ENCODE measurements around the gene EPHA8. TPM values are rescaled to one million over a fixed set of nuclear protein-coding genes. Genes with fewer than 3 reads are reported as not detected.
A peak's percentile ranks its signal among the peaks of the same experiment; 100 is the strongest.

Gene EPHA8
- total RNA-seq, 1 experiment from 2014 or later: 3.8 TPM

DNA sequence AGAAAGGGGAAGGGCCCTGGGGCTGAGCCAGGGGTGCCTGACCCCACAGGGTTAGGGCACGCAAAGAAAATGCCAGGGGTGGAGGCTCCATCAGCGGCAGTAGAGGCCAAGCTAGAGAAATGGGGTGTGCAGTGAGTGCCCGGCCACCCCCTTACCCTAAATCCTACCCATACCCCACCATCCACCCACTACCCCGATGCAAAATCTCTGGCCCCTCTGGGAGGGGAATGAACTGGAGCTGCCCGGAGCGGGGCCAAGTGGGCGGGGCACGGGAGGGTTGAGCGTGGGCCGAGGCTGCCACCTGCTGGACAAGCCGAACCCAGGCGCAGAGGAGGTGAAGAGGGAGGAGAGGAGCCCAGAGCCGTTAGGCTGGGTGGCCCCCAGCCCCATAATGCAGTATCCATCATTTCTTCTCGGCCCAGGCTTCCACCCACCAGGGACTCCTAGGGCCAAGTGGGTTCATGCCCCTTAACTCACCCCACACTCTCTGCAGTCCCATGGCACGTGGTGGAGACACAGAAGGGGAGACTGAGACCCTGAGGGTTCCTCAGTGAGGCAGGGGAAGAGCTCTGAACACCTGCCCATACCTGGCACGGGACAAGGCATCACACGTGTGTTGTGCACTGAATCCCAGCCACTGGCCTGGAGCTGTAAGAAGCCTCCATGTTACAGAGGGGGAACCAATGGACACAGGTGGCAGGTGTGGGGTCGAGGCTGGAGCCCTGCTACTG lies 78.8 kb downstream of the EPHA8 start:
- ChIA-PET POLR2A (no interaction called here), CTCF (interaction anchor here (0.5 to 3.0 kb wide), 42 partner anchors 11 to 524 kb away, joined by 3 to 68 read pairs (median 4); partner anchors contain the start of gene C1QB)
- H3K27me3 Mint-ChIP-seq (ENCODE audit: low read depth): 0 out of 2 replicates have a peak, but pooled peaks cover 4% of the 10 kb centered on the region

DNA sequence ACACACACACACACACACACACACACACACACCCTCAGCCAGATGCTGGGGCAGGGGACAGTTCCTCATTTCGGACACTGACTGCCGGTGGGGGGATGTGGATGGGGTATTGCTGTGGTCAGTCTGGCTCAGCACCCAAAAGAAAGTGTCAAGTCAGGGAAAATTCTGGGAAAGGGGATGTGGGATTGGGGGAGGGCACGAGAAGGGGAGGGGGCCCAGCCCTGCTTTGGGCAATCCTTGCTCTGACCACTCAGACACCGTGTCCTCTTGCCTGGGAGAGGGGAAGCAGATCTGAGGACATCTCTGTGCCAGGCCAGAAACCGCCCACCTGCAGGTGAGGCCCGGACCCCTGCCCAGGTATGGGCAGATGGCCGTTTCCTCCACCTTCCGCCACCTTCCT lies 80.1 kb downstream of the EPHA8 start, which contains the start of gene C1QC:
TSS of gene C1QC (plus strand) at position 253 of the 400 bp plus-strand sequence. CDS start 391 bp downstream, outside the sequence.
- H3K4me3 Mint-ChIP-seq: no peak within 1 kb of the TSS
- CTCF ChIA-PET: no interaction called here
- H3K9me3 Mint-ChIP-seq: no peaks in the 10 kb centered on the region
- POLR2A ChIA-PET: interaction anchor here (0.6 kb wide), 1 partner anchor 111 kb away, joined by 3 read pairs; no protein-coding TSS in a partner anchor
- H3K4me1 Mint-ChIP-seq: peaks cover 5% of the 10 kb centered on the region
- H3K27me3 Mint-ChIP-seq (ENCODE audit: low read depth): 0 out of 2 replicates have a peak, but pooled peaks cover 4% of the 10 kb centered on the region
- TF ChIP-seq, protein P1, sequence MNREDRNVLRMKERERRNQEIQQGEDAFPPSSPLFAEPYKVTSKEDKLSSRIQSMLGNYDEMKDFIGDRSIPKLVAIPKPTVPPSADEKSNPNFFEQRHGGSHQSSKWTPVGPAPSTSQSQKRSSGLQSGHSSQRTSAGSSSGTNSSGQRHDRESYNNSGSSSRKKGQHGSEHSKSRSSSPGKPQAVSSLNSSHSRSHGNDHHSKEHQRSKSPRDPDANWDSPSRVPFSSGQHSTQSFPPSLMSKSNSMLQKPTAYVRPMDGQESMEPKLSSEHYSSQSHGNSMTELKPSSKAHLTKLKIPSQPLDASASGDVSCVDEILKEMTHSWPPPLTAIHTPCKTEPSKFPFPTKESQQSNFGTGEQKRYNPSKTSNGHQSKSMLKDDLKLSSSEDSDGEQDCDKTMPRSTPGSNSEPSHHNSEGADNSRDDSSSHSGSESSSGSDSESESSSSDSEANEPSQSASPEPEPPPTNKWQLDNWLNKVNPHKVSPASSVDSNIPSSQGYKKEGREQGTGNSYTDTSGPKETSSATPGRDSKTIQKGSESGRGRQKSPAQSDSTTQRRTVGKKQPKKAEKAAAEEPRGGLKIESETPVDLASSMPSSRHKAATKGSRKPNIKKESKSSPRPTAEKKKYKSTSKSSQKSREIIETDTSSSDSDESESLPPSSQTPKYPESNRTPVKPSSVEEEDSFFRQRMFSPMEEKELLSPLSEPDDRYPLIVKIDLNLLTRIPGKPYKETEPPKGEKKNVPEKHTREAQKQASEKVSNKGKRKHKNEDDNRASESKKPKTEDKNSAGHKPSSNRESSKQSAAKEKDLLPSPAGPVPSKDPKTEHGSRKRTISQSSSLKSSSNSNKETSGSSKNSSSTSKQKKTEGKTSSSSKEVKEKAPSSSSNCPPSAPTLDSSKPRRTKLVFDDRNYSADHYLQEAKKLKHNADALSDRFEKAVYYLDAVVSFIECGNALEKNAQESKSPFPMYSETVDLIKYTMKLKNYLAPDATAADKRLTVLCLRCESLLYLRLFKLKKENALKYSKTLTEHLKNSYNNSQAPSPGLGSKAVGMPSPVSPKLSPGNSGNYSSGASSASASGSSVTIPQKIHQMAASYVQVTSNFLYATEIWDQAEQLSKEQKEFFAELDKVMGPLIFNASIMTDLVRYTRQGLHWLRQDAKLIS (CRISPR knock-in tag; IDR thresholded peaks at IDR 0.05; ENCODE audit: borderline replicate concordance): no peak
- TF ChIP-seq, protein P2, sequence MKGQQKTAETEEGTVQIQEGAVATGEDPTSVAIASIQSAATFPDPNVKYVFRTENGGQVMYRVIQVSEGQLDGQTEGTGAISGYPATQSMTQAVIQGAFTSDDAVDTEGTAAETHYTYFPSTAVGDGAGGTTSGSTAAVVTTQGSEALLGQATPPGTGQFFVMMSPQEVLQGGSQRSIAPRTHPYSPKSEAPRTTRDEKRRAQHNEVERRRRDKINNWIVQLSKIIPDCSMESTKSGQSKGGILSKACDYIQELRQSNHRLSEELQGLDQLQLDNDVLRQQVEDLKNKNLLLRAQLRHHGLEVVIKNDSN (CRISPR knock-in tag; IDR thresholded peaks at IDR 0.05): no peak
- TF ChIP-seq, protein P3, sequence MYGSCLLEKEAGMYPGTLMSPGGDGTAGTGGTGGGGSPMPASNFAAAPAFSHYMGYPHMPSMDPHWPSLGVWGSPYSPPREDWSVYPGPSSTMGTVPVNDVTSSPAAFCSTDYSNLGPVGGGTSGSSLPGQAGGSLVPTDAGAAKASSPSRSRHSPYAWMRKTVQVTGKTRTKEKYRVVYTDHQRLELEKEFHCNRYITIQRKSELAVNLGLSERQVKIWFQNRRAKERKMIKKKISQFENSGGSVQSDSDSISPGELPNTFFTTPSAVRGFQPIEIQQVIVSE (CRISPR knock-in tag; IDR thresholded peaks at IDR 0.05; ENCODE audit: borderline replicate concordance): no peak
- TF ChIP-seq, protein P4, sequence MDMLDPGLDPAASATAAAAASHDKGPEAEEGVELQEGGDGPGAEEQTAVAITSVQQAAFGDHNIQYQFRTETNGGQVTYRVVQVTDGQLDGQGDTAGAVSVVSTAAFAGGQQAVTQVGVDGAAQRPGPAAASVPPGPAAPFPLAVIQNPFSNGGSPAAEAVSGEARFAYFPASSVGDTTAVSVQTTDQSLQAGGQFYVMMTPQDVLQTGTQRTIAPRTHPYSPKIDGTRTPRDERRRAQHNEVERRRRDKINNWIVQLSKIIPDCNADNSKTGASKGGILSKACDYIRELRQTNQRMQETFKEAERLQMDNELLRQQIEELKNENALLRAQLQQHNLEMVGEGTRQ (CRISPR knock-in tag; IDR thresholded peaks at IDR 0.05): no peak
- TF ChIP-seq MYBL2 (CRISPR knock-in tag; IDR thresholded peaks at IDR 0.05): no peak
- TF ChIP-seq FOXK1 (CRISPR knock-in tag; IDR thresholded peaks at IDR 0.05): no peak
- no peak for TF ChIP-seq SMAD3 (CRISPR knock-in tag; IDR thresholded peaks at IDR 0.05; ENCODE audit: borderline replicate concordance)
- TF ChIP-seq, protein P5, sequence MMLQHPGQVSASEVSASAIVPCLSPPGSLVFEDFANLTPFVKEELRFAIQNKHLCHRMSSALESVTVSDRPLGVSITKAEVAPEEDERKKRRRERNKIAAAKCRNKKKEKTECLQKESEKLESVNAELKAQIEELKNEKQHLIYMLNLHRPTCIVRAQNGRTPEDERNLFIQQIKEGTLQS (CRISPR knock-in tag; conservative IDR thresholded peaks at IDR 0.05): no peak
- TF ChIP-seq ZNF138 (CRISPR knock-in tag; conservative IDR thresholded peaks at IDR 0.05): no peak
- no peak for TF ChIP-seq ZBTB21 (CRISPR knock-in tag; IDR thresholded peaks at IDR 0.05; ENCODE audit: borderline replicate concordance)
- no peak for TF ChIP-seq FOXJ3 (CRISPR knock-in tag; IDR thresholded peaks at IDR 0.05; ENCODE audit: borderline replicate concordance)
- no peaks in the 10 kb centered on the region for H3K36me3 Mint-ChIP-seq
- DNase-seq (ENCODE audit: low spot score): no peak
- no peak for ATAC-seq
- no peak within 1 kb of the TSS for H3K27ac Mint-ChIP-seq

More for the DNA sequence above, 78.8 kb downstream of the EPHA8 start:
- Mint-ChIP-seq H3K36me3 (no peaks in the 10 kb centered on the region), H3K4me3 (no peak overlapping the region), H3K27ac (no peak overlapping the region), H3K4me1 (peaks cover 5% of the 10 kb centered on the region), H3K9me3 (no peaks in the 10 kb centered on the region)
- DNase-seq (ENCODE audit: low spot score) (peak; percentile 90), ATAC-seq (peak; percentile 80)
- peak; percentile 78 for TF ChIP-seq SP1 (CRISPR knock-in tag; conservative IDR thresholded peaks at IDR 0.05)
- TF ChIP-seq, protein P2 (CRISPR knock-in tag; IDR thresholded peaks at IDR 0.05): no peak
- TF ChIP-seq ZNF232 (CRISPR knock-in tag; IDR thresholded peaks at IDR 0.05): 0 out of 2 replicates have a peak, but pooled peaks have one; percentile 42
- 0 out of 2 replicates have a peak, but pooled peaks have one; percentile 23 for TF ChIP-seq ZNF121 (CRISPR knock-in tag; IDR thresholded peaks at IDR 0.05)
- TF ChIP-seq, protein P1 (CRISPR knock-in tag; IDR thresholded peaks at IDR 0.05; ENCODE audit: borderline replicate concordance): no peak
- TF ChIP-seq, protein P6, sequence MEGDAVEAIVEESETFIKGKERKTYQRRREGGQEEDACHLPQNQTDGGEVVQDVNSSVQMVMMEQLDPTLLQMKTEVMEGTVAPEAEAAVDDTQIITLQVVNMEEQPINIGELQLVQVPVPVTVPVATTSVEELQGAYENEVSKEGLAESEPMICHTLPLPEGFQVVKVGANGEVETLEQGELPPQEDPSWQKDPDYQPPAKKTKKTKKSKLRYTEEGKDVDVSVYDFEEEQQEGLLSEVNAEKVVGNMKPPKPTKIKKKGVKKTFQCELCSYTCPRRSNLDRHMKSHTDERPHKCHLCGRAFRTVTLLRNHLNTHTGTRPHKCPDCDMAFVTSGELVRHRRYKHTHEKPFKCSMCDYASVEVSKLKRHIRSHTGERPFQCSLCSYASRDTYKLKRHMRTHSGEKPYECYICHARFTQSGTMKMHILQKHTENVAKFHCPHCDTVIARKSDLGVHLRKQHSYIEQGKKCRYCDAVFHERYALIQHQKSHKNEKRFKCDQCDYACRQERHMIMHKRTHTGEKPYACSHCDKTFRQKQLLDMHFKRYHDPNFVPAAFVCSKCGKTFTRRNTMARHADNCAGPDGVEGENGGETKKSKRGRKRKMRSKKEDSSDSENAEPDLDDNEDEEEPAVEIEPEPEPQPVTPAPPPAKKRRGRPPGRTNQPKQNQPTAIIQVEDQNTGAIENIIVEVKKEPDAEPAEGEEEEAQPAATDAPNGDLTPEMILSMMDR (IDR thresholded peaks at IDR 0.05): peak; percentile 82
